IPS-18a (cell line): ENCODE data around the gene CSF3.

Experiments used
- H3K27ac ChIP-seq: one replicate; pipeline ENCODE4 v1.5.1; 2013; ENCODE audit warnings: low read length
- H3K27me3 ChIP-seq: one replicate; pipeline ENCODE4 v1.6.1; 2013; ENCODE audit warnings: mild to moderate bottlenecking, low read length; ENCODE audit not compliant: control insufficient read depth, insufficient read depth
- H3K36me3 ChIP-seq: one replicate; pipeline ENCODE4 v1.6.1; 2013; ENCODE audit warnings: low read depth, low read length; ENCODE audit not compliant: control insufficient read depth
- H3K4me1 ChIP-seq: one replicate; pipeline ENCODE4 v1.6.1; 2013; ENCODE audit warnings: low read depth, low read length; ENCODE audit not compliant: control insufficient read depth
- H3K4me3 ChIP-seq: one replicate; pipeline ENCODE4 v1.5.1; 2013; ENCODE audit warnings: low read length
- H3K9ac ChIP-seq: one replicate; pipeline ENCODE4 v1.6.1; 2013; ENCODE audit warnings: mild to moderate bottlenecking, low read length, moderate library complexity
- H3K9me3 ChIP-seq: one replicate; pipeline ENCODE4 v1.6.1; 2013; ENCODE audit warnings: low read depth, low read length; ENCODE audit not compliant: control insufficient read depth

CSF3 gene

GRCh38 chr17:40026816-40027613 lies 11.8 kb downstream of the CSF3 start:
- Histone ChIP-seq H3K4me3 (no peak overlapping the region), H3K9ac (no peak overlapping the region), H3K36me3 (peaks cover 56% of the 10 kb centered on the region), H3K9me3 (no peaks in the 10 kb centered on the region), H3K4me1 (no peaks in the 10 kb centered on the region), H3K27me3 (no peaks in the 10 kb centered on the region), H3K27ac (no peak overlapping the region)

DNA sequence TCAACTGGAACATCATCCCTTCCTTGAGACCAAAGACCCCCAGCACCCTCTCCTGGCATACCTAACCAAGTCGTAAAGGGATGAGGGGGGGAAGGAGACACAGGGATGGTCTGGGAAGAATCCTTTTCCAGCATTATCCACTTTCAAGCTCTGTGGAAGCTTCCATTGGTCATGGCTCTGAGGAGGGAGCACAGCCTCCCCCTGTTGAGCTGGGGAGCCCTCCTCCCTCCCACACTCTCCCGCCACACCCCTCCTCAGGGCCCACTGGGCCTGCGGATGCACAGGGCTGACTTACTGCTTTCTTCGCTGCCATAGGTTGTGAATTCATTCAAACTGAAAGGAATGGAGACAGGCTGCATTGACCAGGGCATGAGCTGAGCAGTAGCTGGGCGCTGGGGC lies 12.4 kb downstream of the CSF3 start:
- Histone ChIP-seq H3K27ac (no peak overlapping the region), H3K9me3 (no peaks in the 10 kb centered on the region), H3K4me1 (no peaks in the 10 kb centered on the region), H3K9ac (no peak overlapping the region), H3K36me3 (peaks cover 55% of the 10 kb centered on the region), H3K27me3 (no peaks in the 10 kb centered on the region), H3K4me3 (no peak overlapping the region)

DNA sequence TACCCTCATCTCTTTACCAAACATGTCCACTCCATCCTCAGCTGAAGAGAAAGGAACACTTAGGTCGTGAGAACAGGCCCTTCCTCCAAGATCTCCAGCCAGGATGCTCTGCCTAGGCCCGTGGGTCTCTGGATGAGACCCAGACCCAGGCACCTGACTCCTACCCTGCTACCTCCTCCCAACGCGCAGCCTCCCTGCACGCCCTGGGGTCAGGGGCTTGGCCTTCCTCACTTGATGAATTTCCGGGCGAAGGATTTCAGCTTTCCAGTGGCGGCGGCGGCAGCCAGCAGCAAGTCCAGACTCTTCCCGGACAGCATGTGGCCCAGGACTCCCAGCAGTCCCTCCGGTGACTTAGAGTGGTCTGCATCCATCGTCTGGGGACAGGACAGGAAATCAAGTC lies 13.4 kb downstream of the CSF3 start:
- Histone ChIP-seq H3K27me3 (no peaks in the 10 kb centered on the region), H3K36me3 (peaks cover 56% of the 10 kb centered on the region), H3K9me3 (no peaks in the 10 kb centered on the region), H3K27ac (no peak overlapping the region), H3K4me1 (no peaks in the 10 kb centered on the region), H3K9ac (no peak overlapping the region), H3K4me3 (no peak overlapping the region)

- Histone ChIP-seq H3K27ac (no peak overlapping the region), H3K4me1 (peaks cover 3% of the 10 kb centered on the region), H3K27me3 (no peaks in the 10 kb centered on the region), H3K9me3 (no peaks in the 10 kb centered on the region), H3K9ac (no peak overlapping the region), H3K4me3 (no peak overlapping the region), H3K36me3 (peaks cover 41% of the 10 kb centered on the region)
Observed at GRCh38 chr17:40031706-40032105, 16.5 kb downstream of the CSF3 start.

- H3K4me3 ChIP-seq, result no peak overlapping the region
- no peak overlapping the region for H3K9ac ChIP-seq
- H3K27ac ChIP-seq, result no peak overlapping the region
- no peaks in the 10 kb centered on the region for H3K27me3 ChIP-seq
- H3K4me1 ChIP-seq, result peaks cover 3% of the 10 kb centered on the region
- no peaks in the 10 kb centered on the region for H3K9me3 ChIP-seq
- H3K36me3 ChIP-seq, result peaks cover 41% of the 10 kb centered on the region
Observed at GRCh38 chr17:40032322-40033320, 17.4 kb downstream of the CSF3 start.

DNA sequence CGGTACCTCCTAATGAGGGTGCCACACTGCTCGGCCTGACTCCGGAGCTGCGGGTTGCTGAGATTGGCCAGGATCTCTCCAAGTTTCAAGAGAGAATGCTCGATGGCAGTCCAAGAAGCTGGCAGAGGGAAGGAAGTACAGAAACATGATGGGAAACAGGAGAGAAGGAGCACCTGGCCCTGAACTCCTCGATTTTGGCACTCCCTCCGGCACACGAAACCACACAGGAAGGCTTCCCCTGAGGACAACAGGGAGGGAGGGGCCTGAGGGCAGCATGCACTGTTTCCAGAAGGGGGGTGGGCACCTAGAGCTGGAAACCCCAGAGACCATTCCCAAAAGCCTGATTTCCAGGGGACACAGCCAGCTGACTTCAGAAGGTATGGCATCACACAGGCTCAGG lies 18.1 kb downstream of the CSF3 start:
- Histone ChIP-seq H3K27ac (no peak overlapping the region), H3K4me1 (peaks cover 3% of the 10 kb centered on the region), H3K9ac (no peak overlapping the region), H3K27me3 (no peaks in the 10 kb centered on the region), H3K4me3 (no peak overlapping the region), H3K9me3 (no peaks in the 10 kb centered on the region), H3K36me3 (peaks cover 40% of the 10 kb centered on the region)

- no peak overlapping the region for H3K4me3 ChIP-seq
- H3K36me3 ChIP-seq, result peaks cover 28% of the 10 kb centered on the region
- H3K9me3 ChIP-seq, result no peaks in the 10 kb centered on the region
- no peak overlapping the region for H3K9ac ChIP-seq
- H3K4me1 ChIP-seq, result peaks cover 3% of the 10 kb centered on the region
- H3K27me3 ChIP-seq, result no peaks in the 10 kb centered on the region
- H3K27ac ChIP-seq, result no peak overlapping the region
Observed at GRCh38 chr17:40034426-40035161, 19.4 kb downstream of the CSF3 start.

DNA sequence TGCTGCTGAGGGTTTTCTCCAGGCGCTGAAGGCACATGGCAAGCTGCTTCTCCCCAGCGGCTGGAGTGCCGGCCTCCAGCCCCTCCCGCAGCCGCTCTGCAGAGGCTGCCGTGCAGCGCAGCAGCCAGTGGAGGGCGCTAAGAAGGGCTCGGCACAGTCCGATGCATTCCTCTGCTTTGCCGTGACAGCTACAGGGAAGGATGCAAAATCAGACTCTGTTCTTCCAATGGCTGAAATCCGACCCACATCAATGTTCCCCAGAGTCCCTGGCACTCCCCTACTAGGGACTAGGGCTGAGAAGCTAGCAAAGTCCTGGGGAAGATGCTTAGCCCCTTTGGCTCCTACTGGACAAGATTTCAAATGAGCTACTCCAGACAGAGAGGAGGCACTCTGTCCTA lies 19.9 kb downstream of the CSF3 start:
- Histone ChIP-seq H3K9me3 (no peaks in the 10 kb centered on the region), H3K36me3 (peaks cover 26% of the 10 kb centered on the region), H3K27me3 (no peaks in the 10 kb centered on the region), H3K27ac (no peak overlapping the region), H3K4me3 (no peak overlapping the region), H3K4me1 (peaks cover 3% of the 10 kb centered on the region), H3K9ac (no peak overlapping the region)

- H3K27me3 ChIP-seq, result no peaks in the 10 kb centered on the region
- no peak overlapping the region for H3K27ac ChIP-seq
- peaks cover 3% of the 10 kb centered on the region for H3K4me1 ChIP-seq
- peaks cover under 1% of the 10 kb centered on the region for H3K36me3 ChIP-seq
- H3K9ac ChIP-seq, result no peak overlapping the region
- H3K4me3 ChIP-seq, result no peak overlapping the region
- H3K9me3 ChIP-seq, result no peaks in the 10 kb centered on the region
Observed at GRCh38 chr17:40038882-40039513, 23.8 kb downstream of the CSF3 start.

DNA sequence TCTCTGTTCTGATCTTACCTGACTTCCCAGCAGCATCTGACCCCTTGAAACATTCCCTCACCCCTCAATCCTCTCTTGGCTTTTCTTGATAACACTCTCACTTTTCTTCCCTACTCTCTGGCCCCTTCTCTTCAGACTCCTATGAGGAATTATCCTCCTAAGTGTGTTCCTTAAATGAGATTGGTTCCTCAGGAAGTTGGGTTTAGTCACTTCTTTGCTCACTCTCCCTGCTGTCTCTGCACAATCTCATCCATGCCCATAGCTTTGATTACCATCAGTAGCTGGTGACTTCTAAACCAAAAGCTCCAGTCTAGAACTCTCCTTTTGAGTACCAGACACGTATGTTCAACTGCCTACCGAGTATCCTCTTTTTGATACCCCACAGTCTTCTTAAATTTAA lies 26.0 kb downstream of the CSF3 start:
- H3K4me1 ChIP-seq, result no peaks in the 10 kb centered on the region
- no peaks in the 10 kb centered on the region for H3K36me3 ChIP-seq
- H3K4me3 ChIP-seq, result no peak overlapping the region
- no peaks in the 10 kb centered on the region for H3K27me3 ChIP-seq
- H3K9me3 ChIP-seq, result no peaks in the 10 kb centered on the region
- H3K9ac ChIP-seq, result no peak overlapping the region
- no peak overlapping the region for H3K27ac ChIP-seq
